Measurements from ENCODE around the gene SORL1.

SORL1 gene

GRCh38 chr11:121570453-121570852 is 118.3 kb downstream of the SORL1 start:
- H3K4me2 ChIP-seq (ENCODE audit: low read length): no peak overlapping the region
- TF ChIP-seq CTCF (IDR thresholded peaks at IDR 0.05): no peak
- no peaks in the 10 kb centered on the region for H3K36me3 ChIP-seq (ENCODE audit: control insufficient read depth, insufficient read depth, low read length)
- H3K9me3 ChIP-seq (ENCODE audit: control insufficient read depth, low read length): no peaks in the 10 kb centered on the region
- no peaks in the 10 kb centered on the region for H3K27me3 ChIP-seq (ENCODE audit: control insufficient read depth, insufficient read depth, low read length)
- H2AFZ ChIP-seq: no peak overlapping the region
- no peak overlapping the region for H3K4me3 ChIP-seq (ENCODE audit: low read depth, low read length)
- H3K27ac ChIP-seq: no peak overlapping the region
- H3K79me2 ChIP-seq: no peaks in the 10 kb centered on the region
- H3K9ac ChIP-seq: no peak overlapping the region
- no peaks in the 10 kb centered on the region for H3K4me1 ChIP-seq

GRCh38 chr11:121571506-121571905 is 119.4 kb downstream of the SORL1 start:
- Histone ChIP-seq H3K9me3 (ENCODE audit: control insufficient read depth, low read length) (no peaks in the 10 kb centered on the region), H3K9ac (no peak overlapping the region), H2AFZ (no peak overlapping the region), H3K4me1 (no peaks in the 10 kb centered on the region), H3K4me2 (ENCODE audit: low read length) (no peak overlapping the region), H3K4me3 (ENCODE audit: low read depth, low read length) (no peak overlapping the region), H3K27me3 (ENCODE audit: control insufficient read depth, insufficient read depth, low read length) (no peaks in the 10 kb centered on the region), H3K27ac (no peak overlapping the region), H3K36me3 (ENCODE audit: control insufficient read depth, insufficient read depth, low read length) (no peaks in the 10 kb centered on the region), H3K79me2 (no peaks in the 10 kb centered on the region)
- TF ChIP-seq CTCF (IDR thresholded peaks at IDR 0.05): no peak

- no peak for TF ChIP-seq CTCF (IDR thresholded peaks at IDR 0.05)
- no peaks in the 10 kb centered on the region for H3K4me1 ChIP-seq
- H3K27ac ChIP-seq: no peak overlapping the region
- H3K27me3 ChIP-seq (ENCODE audit: control insufficient read depth, insufficient read depth, low read length): no peaks in the 10 kb centered on the region
- H2AFZ ChIP-seq: no peak overlapping the region
- no peak overlapping the region for H3K4me2 ChIP-seq (ENCODE audit: low read length)
- H3K79me2 ChIP-seq: no peaks in the 10 kb centered on the region
- H3K9me3 ChIP-seq (ENCODE audit: control insufficient read depth, low read length): no peaks in the 10 kb centered on the region
- H3K4me3 ChIP-seq (ENCODE audit: low read depth, low read length): no peak overlapping the region
- H3K9ac ChIP-seq: no peak overlapping the region
- H3K36me3 ChIP-seq (ENCODE audit: control insufficient read depth, insufficient read depth, low read length): no peaks in the 10 kb centered on the region
Measured at GRCh38 chr11:121572571-121573059, 120.5 kb downstream of the SORL1 start.

- no peaks in the 10 kb centered on the region for H3K9me3 ChIP-seq (ENCODE audit: control insufficient read depth, low read length)
- no peaks in the 10 kb centered on the region for H3K27me3 ChIP-seq (ENCODE audit: control insufficient read depth, insufficient read depth, low read length)
- H3K79me2 ChIP-seq: no peaks in the 10 kb centered on the region
- no peak for TF ChIP-seq CTCF (IDR thresholded peaks at IDR 0.05)
- H3K36me3 ChIP-seq (ENCODE audit: control insufficient read depth, insufficient read depth, low read length): no peaks in the 10 kb centered on the region
- no peak overlapping the region for H3K4me2 ChIP-seq (ENCODE audit: low read length)
- no peak overlapping the region for H3K27ac ChIP-seq
- H2AFZ ChIP-seq: no peak overlapping the region
- H3K9ac ChIP-seq: no peak overlapping the region
- no peaks in the 10 kb centered on the region for H3K4me1 ChIP-seq
- no peak overlapping the region for H3K4me3 ChIP-seq (ENCODE audit: low read depth, low read length)
Measured at GRCh38 chr11:121574801-121575200, 122.7 kb downstream of the SORL1 start.

GRCh38 chr11:121575250-121575962 is 123.3 kb downstream of the SORL1 start:
- no peak for TF ChIP-seq CTCF (IDR thresholded peaks at IDR 0.05)
- no peak overlapping the region for H2AFZ ChIP-seq
- H3K4me1 ChIP-seq: no peaks in the 10 kb centered on the region
- no peaks in the 10 kb centered on the region for H3K9me3 ChIP-seq (ENCODE audit: control insufficient read depth, low read length)
- no peaks in the 10 kb centered on the region for H3K36me3 ChIP-seq (ENCODE audit: control insufficient read depth, insufficient read depth, low read length)
- H3K9ac ChIP-seq: no peak overlapping the region
- no peak overlapping the region for H3K4me3 ChIP-seq (ENCODE audit: low read depth, low read length)
- no peak overlapping the region for H3K27ac ChIP-seq
- H3K79me2 ChIP-seq: no peaks in the 10 kb centered on the region
- no peak overlapping the region for H3K4me2 ChIP-seq (ENCODE audit: low read length)
- no peaks in the 10 kb centered on the region for H3K27me3 ChIP-seq (ENCODE audit: control insufficient read depth, insufficient read depth, low read length)
